ENCODE results near the gene LYRM4. TPM values are rescaled to one million over a fixed set of nuclear protein-coding genes. Genes with fewer than 3 reads are reported as not detected.
"Not testable (repeated sequence)": the region's sequence is repeated elsewhere in the genome, so short reads cannot be mapped to it uniquely, and the experiment has no call there.

The LYRM4 gene
- total RNA-seq, 2 experiments from 2014 or later: 24.8 to 28.1 TPM

DNA sequence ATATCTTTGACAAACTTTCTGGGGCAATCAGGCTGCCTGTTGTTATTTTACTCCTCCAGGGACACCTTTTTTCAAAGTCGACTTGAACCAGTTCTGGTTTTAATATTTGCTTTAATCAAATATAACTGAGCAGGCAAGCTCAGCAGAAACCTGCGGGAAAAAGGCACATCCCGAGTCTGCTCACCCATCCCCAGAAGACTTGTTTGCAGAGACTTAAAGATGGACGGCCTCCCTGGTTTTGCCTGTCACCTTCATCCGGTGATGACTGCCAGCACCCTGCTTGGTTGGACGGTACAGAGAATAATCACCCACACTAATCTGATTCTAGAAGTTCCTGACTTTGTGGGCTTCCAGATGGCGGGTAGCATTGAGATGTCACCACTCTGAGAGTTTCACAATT is 138.8 kb downstream of the LYRM4 start:
- CTCF ChIA-PET: no interaction called here
- H3K27ac Mint-ChIP-seq: no peak overlapping the region

DNA sequence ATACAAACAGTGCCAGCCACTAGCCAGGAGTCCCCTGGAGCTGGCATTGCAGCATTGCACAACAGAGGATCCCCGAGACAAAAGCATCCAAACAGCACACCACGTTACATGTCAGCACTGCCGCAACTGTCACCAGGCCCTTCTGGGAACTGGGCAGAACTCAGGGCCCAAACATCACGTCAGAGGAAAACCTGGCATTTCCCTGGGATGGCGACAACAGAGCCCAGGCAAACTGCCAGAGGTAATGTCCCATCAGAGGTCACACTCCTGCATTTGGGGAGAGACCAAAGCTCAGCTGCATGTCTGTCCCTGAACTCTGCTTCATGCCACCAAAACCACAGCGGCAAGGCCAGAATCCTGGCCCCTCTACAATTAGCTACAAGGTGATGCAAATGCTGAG is 139.3 kb downstream of the LYRM4 start:
- H3K27ac ChIP-seq (ENCODE audit: low read depth in 1 of 2, low read length in 2 of 2): no peak overlapping the region
- Mint-ChIP-seq H3K4me3 (no peak overlapping the region), H3K9me3 (no peaks in the 10 kb centered on the region), H3K36me3 (ENCODE audit: low read depth) (no peaks in the 10 kb centered on the region), H3K27me3 (no peaks in the 10 kb centered on the region), H3K4me1 (ENCODE audit: low read depth) (no peaks in the 10 kb centered on the region), H3K27ac (no peak overlapping the region)
- ATAC-seq (ENCODE audit: poor library complexity) (no peak), DNase-seq (no peak)
- POLR2A ChIA-PET: no interaction called here
- no peak overlapping the region for H3K4me3 ChIP-seq (ENCODE audit: low read length)
- TF ChIP-seq, protein P1, sequence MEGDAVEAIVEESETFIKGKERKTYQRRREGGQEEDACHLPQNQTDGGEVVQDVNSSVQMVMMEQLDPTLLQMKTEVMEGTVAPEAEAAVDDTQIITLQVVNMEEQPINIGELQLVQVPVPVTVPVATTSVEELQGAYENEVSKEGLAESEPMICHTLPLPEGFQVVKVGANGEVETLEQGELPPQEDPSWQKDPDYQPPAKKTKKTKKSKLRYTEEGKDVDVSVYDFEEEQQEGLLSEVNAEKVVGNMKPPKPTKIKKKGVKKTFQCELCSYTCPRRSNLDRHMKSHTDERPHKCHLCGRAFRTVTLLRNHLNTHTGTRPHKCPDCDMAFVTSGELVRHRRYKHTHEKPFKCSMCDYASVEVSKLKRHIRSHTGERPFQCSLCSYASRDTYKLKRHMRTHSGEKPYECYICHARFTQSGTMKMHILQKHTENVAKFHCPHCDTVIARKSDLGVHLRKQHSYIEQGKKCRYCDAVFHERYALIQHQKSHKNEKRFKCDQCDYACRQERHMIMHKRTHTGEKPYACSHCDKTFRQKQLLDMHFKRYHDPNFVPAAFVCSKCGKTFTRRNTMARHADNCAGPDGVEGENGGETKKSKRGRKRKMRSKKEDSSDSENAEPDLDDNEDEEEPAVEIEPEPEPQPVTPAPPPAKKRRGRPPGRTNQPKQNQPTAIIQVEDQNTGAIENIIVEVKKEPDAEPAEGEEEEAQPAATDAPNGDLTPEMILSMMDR (IDR thresholded peaks at IDR 0.05): no peak
- CTCF ChIA-PET: no interaction called here
- no peaks in the 10 kb centered on the region for H3K27me3 ChIP-seq (ENCODE audit: control insufficient read depth in 1 of 2, insufficient read depth in 2 of 2, low read length in 2 of 2)
- H3K4me1 ChIP-seq (ENCODE audit: insufficient read depth, low read length): no peaks in the 10 kb centered on the region
- no peaks in the 10 kb centered on the region for H3K9me3 ChIP-seq (ENCODE audit: control insufficient read depth in 1 of 2, insufficient read depth in 1 of 2, low read length in 2 of 2)
- no peaks in the 10 kb centered on the region for H3K36me3 ChIP-seq (ENCODE audit: insufficient read depth, low read length)
- intact Hi-C loops (cut with DNase I, micrococcal nuclease): no loop called here

More for the DNA sequence above, 138.8 kb downstream of the LYRM4 start:
- no peaks in the 10 kb centered on the region for H3K27me3 Mint-ChIP-seq
- H3K9me3 Mint-ChIP-seq: no peaks in the 10 kb centered on the region
- H3K27me3 ChIP-seq (ENCODE audit: control insufficient read depth in 1 of 2, insufficient read depth in 2 of 2, low read length in 2 of 2): no peaks in the 10 kb centered on the region
- H3K4me3 ChIP-seq (ENCODE audit: low read length): no peak overlapping the region
- TF ChIP-seq, protein P1 (IDR thresholded peaks at IDR 0.05): no peak
- H3K4me3 Mint-ChIP-seq: no peak overlapping the region
- POLR2A ChIA-PET: no interaction called here
- H3K9me3 ChIP-seq (ENCODE audit: control insufficient read depth in 1 of 2, insufficient read depth in 1 of 2, low read length in 2 of 2): no peaks in the 10 kb centered on the region
- no peaks in the 10 kb centered on the region for H3K4me1 ChIP-seq (ENCODE audit: insufficient read depth, low read length)
- no peak for DNase-seq
- no peaks in the 10 kb centered on the region for H3K4me1 Mint-ChIP-seq (ENCODE audit: low read depth)
- no peak overlapping the region for H3K27ac ChIP-seq (ENCODE audit: low read depth in 1 of 2, low read length in 2 of 2)
- H3K36me3 ChIP-seq (ENCODE audit: insufficient read depth, low read length): no peaks in the 10 kb centered on the region
- intact Hi-C loops (cut with DNase I, micrococcal nuclease): no loop called here
- H3K36me3 Mint-ChIP-seq (ENCODE audit: low read depth): no peaks in the 10 kb centered on the region
- no peak for ATAC-seq (ENCODE audit: poor library complexity)

DNA sequence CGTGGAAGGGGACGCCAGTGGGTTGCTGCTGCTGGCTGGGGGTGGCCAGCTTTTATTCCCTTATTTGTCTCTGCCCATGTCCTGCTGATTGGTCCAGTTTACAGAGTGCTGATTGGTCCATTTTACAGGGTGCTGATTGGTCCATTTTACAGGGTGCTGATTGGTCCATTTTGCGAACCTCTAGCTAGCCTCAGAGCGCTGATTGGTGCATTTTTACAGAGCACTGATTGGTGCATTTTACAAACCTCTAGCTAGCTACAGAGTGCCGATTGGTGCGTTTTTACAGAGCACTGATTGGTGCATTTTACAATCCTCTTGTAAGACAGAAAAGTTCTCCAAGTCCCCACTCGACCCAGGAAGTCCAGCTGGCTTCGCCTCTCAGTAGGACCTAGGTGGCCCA is 140.2 kb downstream of the LYRM4 start:
- not testable (repeated sequence) for ATAC-seq (ENCODE audit: poor library complexity); H3K9me3 Mint-ChIP-seq

DNA sequence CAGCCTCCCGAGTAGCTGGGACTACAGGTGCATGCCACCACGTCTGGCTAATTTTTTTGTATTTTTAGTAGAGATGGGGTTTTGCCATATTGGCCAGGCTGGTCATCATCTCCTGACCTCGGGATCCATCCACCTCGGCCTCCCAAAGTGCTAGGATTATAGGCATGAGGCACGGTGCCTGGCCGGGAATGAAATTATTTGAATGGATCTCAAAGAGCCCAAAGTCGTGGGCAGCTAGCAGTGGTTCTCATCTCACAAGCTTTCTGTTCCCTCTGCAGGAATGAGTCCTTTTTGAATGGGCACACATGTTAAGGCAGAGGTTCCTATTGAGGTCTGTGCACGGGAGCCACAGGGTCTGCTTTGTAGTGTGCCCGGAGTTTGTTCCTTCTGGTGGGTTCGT is 140.7 kb downstream of the LYRM4 start:
- intact Hi-C loops (cut with DNase I, micrococcal nuclease): no loop called here
- H3K4me1 ChIP-seq (ENCODE audit: insufficient read depth, low read length): no peaks in the 10 kb centered on the region
- no peaks in the 10 kb centered on the region for H3K27me3 Mint-ChIP-seq
- CTCF ChIA-PET: no interaction called here
- ATAC-seq (ENCODE audit: poor library complexity) (no peak), DNase-seq (no peak)
- H3K27ac Mint-ChIP-seq: no peak overlapping the region
- H3K36me3 Mint-ChIP-seq (ENCODE audit: low read depth): no peaks in the 10 kb centered on the region
- TF ChIP-seq, protein P1 (IDR thresholded peaks at IDR 0.05): no peak
- no peak overlapping the region for H3K27ac ChIP-seq (ENCODE audit: low read depth in 1 of 2, low read length in 2 of 2)
- H3K27me3 ChIP-seq (ENCODE audit: control insufficient read depth in 1 of 2, insufficient read depth in 2 of 2, low read length in 2 of 2): no peaks in the 10 kb centered on the region
- H3K4me1 Mint-ChIP-seq (ENCODE audit: low read depth): no peaks in the 10 kb centered on the region
- no peak overlapping the region for H3K4me3 ChIP-seq (ENCODE audit: low read length)
- no peaks in the 10 kb centered on the region for H3K36me3 ChIP-seq (ENCODE audit: insufficient read depth, low read length)
- no peaks in the 10 kb centered on the region for H3K9me3 ChIP-seq (ENCODE audit: control insufficient read depth in 1 of 2, insufficient read depth in 1 of 2, low read length in 2 of 2)
- no peaks in the 10 kb centered on the region for H3K9me3 Mint-ChIP-seq
- no peak overlapping the region for H3K4me3 Mint-ChIP-seq
- POLR2A ChIA-PET: no interaction called here

More for the DNA sequence above, 140.2 kb downstream of the LYRM4 start:
- H3K9me3 ChIP-seq (ENCODE audit: control insufficient read depth in 1 of 2, insufficient read depth in 1 of 2, low read length in 2 of 2); H3K27me3 Mint-ChIP-seq; H3K27me3 ChIP-seq (ENCODE audit: control insufficient read depth in 1 of 2, insufficient read depth in 2 of 2, low read length in 2 of 2); H3K4me3 ChIP-seq (ENCODE audit: low read length); POLR2A ChIA-PET; H3K4me3 Mint-ChIP-seq; H3K36me3 ChIP-seq (ENCODE audit: insufficient read depth, low read length); H3K27ac ChIP-seq (ENCODE audit: low read depth in 1 of 2, low read length in 2 of 2); H3K4me1 Mint-ChIP-seq (ENCODE audit: low read depth); H3K27ac Mint-ChIP-seq; intact Hi-C loops (cut with DNase I, micrococcal nuclease); DNase-seq; CTCF ChIA-PET; H3K36me3 Mint-ChIP-seq (ENCODE audit: low read depth); H3K4me1 ChIP-seq (ENCODE audit: insufficient read depth, low read length): not testable (repeated sequence)

Measured in CD4-positive, alpha-beta T cell (primary cell).